IMR-90 (cell line): ENCODE results near the gene USH2A. TPM values are rescaled to one million over a fixed set of nuclear protein-coding genes. Genes with fewer than 3 reads are reported as not detected.

Source experiments
- ATAC-seq: fragments of 200-7000 bp; cut with Tn5 transposase; 2 replicates; pipeline ENCODE4 v1.9.1; 2020; ENCODE audit warnings: low read depth, mild to moderate bottlenecking, moderate library complexity
- BruUV-seq: library from RNA; stranded (reverse); fragments of 400-500 nt; replicated peaks from 2 replicates; lab custom pipeline; 2021; lab: Mats Ljungman, UMichigan
- CTCF ChIA-PET: fragments of 300-600 bp; formaldehyde crosslinking; extraction: SDS; loops from one replicate; lab custom pipeline; 2021; ENCODE audit warnings: antibody characterized with exemption; lab: Yijun Ruan, JAX
- POLR2A ChIA-PET: fragments of 300-600 bp; sonication (Branson Sonifier 250); formaldehyde crosslinking; loops from one replicate; lab custom pipeline; 2022; ENCODE audit warnings: antibody characterized with exemption; ENCODE audit not compliant: unreplicated experiment; lab: Charles Lee
- DNase-seq: peaks from one replicate; pipeline ENCODE4 v3.0.0; 2013
- H2AFZ ChIP-seq: replicated peaks from 2 replicates; pipeline ENCODE3; 2013; ENCODE audit warnings: low read length, mild to moderate bottlenecking; ENCODE audit not compliant: poor library complexity
- H2AK5ac ChIP-seq: 2 replicates; pipeline ENCODE4 v1.6.1; 2013; ENCODE audit warnings: low read depth, low read length, inconsistent platforms
- H2AK9ac ChIP-seq: replicated peaks from 2 replicates; pipeline ENCODE3; 2013; ENCODE audit warnings: mild to moderate bottlenecking, low read depth, low read length, moderate library complexity; ENCODE audit not compliant: poor library complexity
- H2BK120ac ChIP-seq: 2 replicates; pipeline ENCODE4 v1.6.1; 2013; ENCODE audit warnings: low read depth, low read length, inconsistent platforms
- H2BK15ac ChIP-seq: 3 replicates; pipeline ENCODE4 v1.6.1; 2013; ENCODE audit warnings: low read depth, low read length, inconsistent platforms
- H2BK20ac ChIP-seq: 2 replicates; pipeline ENCODE4 v1.6.1; 2013; ENCODE audit warnings: low read depth, mild to moderate bottlenecking, inconsistent platforms, low read length, moderate library complexity
- H2BK5ac ChIP-seq: 2 replicates; pipeline ENCODE4 v1.6.1; 2013; ENCODE audit warnings: mild to moderate bottlenecking, low read depth, low read length, inconsistent platforms; ENCODE audit not compliant: poor library complexity, severe bottlenecking
- H3K14ac ChIP-seq: replicated peaks from 2 replicates; pipeline ENCODE4 v1.6.1; 2013; ENCODE audit warnings: low read depth, low read length, inconsistent platforms
- H3K18ac ChIP-seq: 2 replicates; pipeline ENCODE4 v1.6.1; 2013; ENCODE audit warnings: low read depth, low read length, control low read depth
- H3K23ac ChIP-seq: 2 replicates; pipeline ENCODE4 v1.6.1; 2013; ENCODE audit warnings: low read depth, low read length, inconsistent platforms
- H3K27ac ChIP-seq: 2 replicates; pipeline ENCODE4 v1.5.1; 2013; ENCODE audit warnings: mild to moderate bottlenecking, control low read depth, low read length; ENCODE audit not compliant: insufficient read depth
- H3K27me3 ChIP-seq: 2 replicates; pipeline ENCODE4 v1.6.1; 2013; ENCODE audit warnings: low read length; ENCODE audit not compliant: control insufficient read depth, insufficient read depth
- H3K36me3 ChIP-seq: 2 replicates; pipeline ENCODE4 v1.6.1; 2013; ENCODE audit warnings: low read length, mixed read lengths; ENCODE audit not compliant: control insufficient read depth, insufficient read depth
- H3K4ac ChIP-seq: 2 replicates; pipeline ENCODE4 v1.6.1; 2013; ENCODE audit warnings: low read depth, low read length, inconsistent platforms
- H3K4me1 ChIP-seq: 2 replicates; pipeline ENCODE4 v1.6.1; 2013; ENCODE audit warnings: low read length, mixed read lengths; ENCODE audit not compliant: control insufficient read depth, insufficient read depth
- H3K4me2 ChIP-seq: 2 replicates; pipeline ENCODE4 v1.6.1; 2013; ENCODE audit warnings: low read depth, mild to moderate bottlenecking, control low read depth, low read length, moderate library complexity
- H3K4me3 ChIP-seq: 2 replicates; pipeline ENCODE4 v1.5.1; 2013; ENCODE audit warnings: low read depth, mild to moderate bottlenecking, control low read depth, low read length, moderate library complexity; ENCODE audit not compliant: insufficient read depth
- H3K56ac ChIP-seq: 2 replicates; pipeline ENCODE4 v1.6.1; 2013; ENCODE audit warnings: low read length, inconsistent platforms; ENCODE audit not compliant: insufficient read depth; ENCODE audit errors: extremely low read depth
- H3K79me1 ChIP-seq, 2 experiments: 2 replicates each; pipeline ENCODE4 v1.6.1; 2013; ENCODE audit warnings: low read length in 2 of 2, inconsistent platforms in 1 of 2, low read depth in 1 of 2
- H3K9ac ChIP-seq: 2 replicates; pipeline ENCODE4 v1.6.1; 2013; ENCODE audit warnings: low read depth, low read length, control low read depth
- H3K9me1 ChIP-seq: 2 replicates; pipeline ENCODE4 v1.6.1; 2013; ENCODE audit warnings: low read length, inconsistent platforms; ENCODE audit not compliant: insufficient read depth
- H3K9me3 ChIP-seq: 2 replicates; pipeline ENCODE4 v1.6.1; 2013; ENCODE audit warnings: low read length; ENCODE audit not compliant: control insufficient read depth, insufficient read depth
- H4K20me1 ChIP-seq: 2 replicates; pipeline ENCODE4 v1.6.1; 2013; ENCODE audit warnings: low read length, inconsistent platforms; ENCODE audit not compliant: insufficient read depth
- H4K5ac ChIP-seq: 2 replicates; pipeline ENCODE4 v1.6.1; 2013; ENCODE audit warnings: mild to moderate bottlenecking, low read depth, low read length, control low read depth
- H4K8ac ChIP-seq, 2 experiments: 2 replicates each; pipeline ENCODE4 v1.6.1; 2013; ENCODE audit warnings: low read depth in 2 of 2, low read length in 2 of 2, control low read depth in 1 of 2, inconsistent platforms in 1 of 2
- H4K91ac ChIP-seq: 2 replicates; pipeline ENCODE4 v1.6.1; 2013; ENCODE audit warnings: low read depth, low read length, inconsistent platforms; ENCODE audit not compliant: insufficient read depth
- CEBPB ChIP-seq: IDR thresholded peaks from 2 replicates; pipeline ENCODE4 v1.6.1; 2012; ENCODE audit warnings: low read depth, low read length, improper control_type of control experiment
- FOS ChIP-seq: fragments of 150-350 bp; IDR thresholded peaks from 2 replicates; pipeline ENCODE4 v1.6.1; 2016; ENCODE audit warnings: low read depth, low read length
- MAZ ChIP-seq: IDR thresholded peaks from 2 replicates; pipeline ENCODE4 v1.6.1; 2012; ENCODE audit warnings: low read depth, mild to moderate bottlenecking, low read length, improper control_type of control experiment, moderate library complexity, borderline replicate concordance
- MXI1 ChIP-seq: IDR thresholded peaks from 2 replicates; pipeline ENCODE4 v1.6.1; 2012; ENCODE audit warnings: low read depth, mild to moderate bottlenecking, low read length, moderate library complexity, borderline replicate concordance
- RFX5 ChIP-seq: IDR thresholded peaks from 2 replicates; pipeline ENCODE4 v1.8.0; 2012; ENCODE audit warnings: low read depth, mild to moderate bottlenecking, low read length, moderate library complexity
- WGBS, 2 experiments: methylation state at CpG; one replicate each; pipeline versions ENCODE4 v1.1.5 to v1.1.7; 2013; ENCODE audit warnings: missing lambda C conversion rate in 2 of 2; ENCODE audit not compliant: insufficient read length in 1 of 2; ENCODE audit errors: extremely low coverage in 2 of 2; 5-methylcytosine and 5-hydroxymethylcytosine counted together
- dilution Hi-C: fragments of 300-500 bp; cut with HindIII; formaldehyde crosslinking; loops from one replicate; pipeline ENCODE4 v1.14.3; 2018; ENCODE audit warnings: low sequenced_read_pairs; ENCODE audit not compliant: unreplicated experiment
- in situ Hi-C: fragments of 300-500 bp; cut with MboI; formaldehyde crosslinking; loops from 3 replicates; pipeline ENCODE4 v1.14.3; 2019; ENCODE audit warnings: low sequenced_read_pairs, inconsistent platforms, mixed read lengths
- intact Hi-C: fragments of 100-400 bp; cut with micrococcal nuclease; formaldehyde crosslinking; loops from 2 replicates; pipeline ENCODE4 v1.10.0; 2022
- polyA plus RNA-seq, 3 experiments: library from polyadenylated mRNA; depleted of rRNA; stranded (reverse); fragments of >200 nt; gene quantifications; 2 replicates each; pipeline ENCODE4 v1.2.3, GENCODE V29; 2012; ENCODE audit warnings: low replicate concordance in 1 of 3
- total RNA-seq: library from RNA; depleted of rRNA; stranded (reverse); fragments of >200 nt; gene quantifications from 2 replicates; pipeline ENCODE4 v1.2.3, GENCODE V29; 2012

Gene USH2A
- total and polyA plus RNA-seq, 2 of the 4 experiments (the other 2 are of a cell fraction), result under 0.01 to 0.02 TPM

DNA sequence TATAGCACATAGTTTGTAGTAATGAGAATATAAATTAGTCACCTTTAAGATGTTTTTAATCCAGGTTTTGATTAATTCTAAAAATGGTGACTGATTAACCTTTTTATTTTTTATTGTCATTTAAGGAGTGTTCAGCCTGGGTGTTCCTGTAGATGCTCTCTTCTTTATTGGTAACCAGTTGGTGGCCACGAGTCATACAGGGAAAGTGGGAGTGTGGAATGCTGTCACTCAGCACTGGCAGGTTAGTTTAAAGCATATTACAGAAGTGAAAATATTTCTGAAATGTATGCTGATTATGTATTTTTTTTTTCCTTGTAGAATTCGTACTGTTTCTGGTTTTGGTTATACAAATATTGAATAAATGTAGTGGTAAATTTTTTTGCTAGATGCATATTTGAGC is 828.0 kb downstream of the USH2A start:
- no peak for ATAC-seq
- dilution Hi-C loops (no loop called here), intact Hi-C loops (no loop called here), in situ Hi-C loops (no loop called here)
- peak overlapping the region; percentile 37; the same call in 1 of the 2 replicates for H3K27ac ChIP-seq
- H3K9me1 ChIP-seq, result peaks cover 3% of the 10 kb centered on the region
- no peak overlapping the region for H2AK9ac ChIP-seq
- peaks cover 8 to 29% of the 10 kb centered on the region in 2 experiments for H3K79me1 ChIP-seq
- H3K56ac ChIP-seq, result no peak overlapping the region
- TF ChIP-seq RFX5 (no peak), CEBPB (no peak), FOS (no peak), MXI1 (no peak), MAZ (no peak)
- ChIA-PET POLR2A (no interaction called here), CTCF (interaction anchor here (1.0 kb wide), 1 partner anchor 11 kb away, joined by 3 read pairs; no protein-coding TSS in a partner anchor)
- no peak overlapping the region for H4K8ac ChIP-seq
- H3K23ac ChIP-seq, result no peak overlapping the region; the same call in 1 of the 2 replicates
- no peak overlapping the region for H2BK5ac ChIP-seq
- BruUV-seq, result no TSS peak
- no peak overlapping the region for H2BK20ac ChIP-seq
- peaks cover 3% of the 10 kb centered on the region; the same call in 1 of the 2 replicates for H4K20me1 ChIP-seq
- peaks cover 12% of the 10 kb centered on the region for H3K36me3 ChIP-seq
- no peak overlapping the region for H3K18ac ChIP-seq
- no peak overlapping the region for H4K91ac ChIP-seq
- 86% methylated on average over 1 of the region's 2 CpGs; no CpG with 5 or more reads in 1 of the 2 experiments for whole genome bisulfite sequencing, 2 experiments
- no peak overlapping the region for H2AFZ ChIP-seq
- no peak overlapping the region for H3K4ac ChIP-seq
- DNase-seq, result peak; percentile 9
- no peak overlapping the region for H3K4me3 ChIP-seq
- peaks cover 20% of the 10 kb centered on the region for H3K4me1 ChIP-seq
- no peak overlapping the region for H2BK120ac ChIP-seq
- H3K4me2 ChIP-seq, result no peak overlapping the region
- H3K27me3 ChIP-seq, result no peaks in the 10 kb centered on the region
- no peak overlapping the region for H3K14ac ChIP-seq
- no peaks in the 10 kb centered on the region for H3K9me3 ChIP-seq
- no peak overlapping the region for H3K9ac ChIP-seq
- no peak overlapping the region for H4K5ac ChIP-seq
- H2AK5ac ChIP-seq, result no peak overlapping the region
- no peak overlapping the region for H2BK15ac ChIP-seq
